Large intestine (tissue), 3 donors: ENCODE measurements around the gene USP12. TPM values are rescaled to one million over a fixed set of nuclear protein-coding genes. Genes with fewer than 3 reads are reported as not detected.
A peak's percentile ranks its signal among the peaks of the same experiment; 100 is the strongest.

Experiments
- DNase-seq, 2 donors: peaks; one replicate each; pipeline versions ENCODE4 v3.0.0 to v3.0.0-alpha.2; 2013
- H3K27ac ChIP-seq: one replicate; pipeline ENCODE4 v1.5.1; 2013; ENCODE audit warnings: low read length
- H3K27me3 ChIP-seq: 2 replicates; pipeline ENCODE4 v1.6.1; 2013; ENCODE audit warnings: low read length; ENCODE audit not compliant: control insufficient read depth, insufficient read depth
- H3K36me3 ChIP-seq: 2 replicates; pipeline ENCODE4 v1.6.1; 2013; ENCODE audit warnings: low read length; ENCODE audit not compliant: control insufficient read depth, insufficient read depth
- H3K4me1 ChIP-seq: one replicate; pipeline ENCODE4 v1.6.1; 2013; ENCODE audit warnings: low read length; ENCODE audit not compliant: control insufficient read depth, insufficient read depth
- H3K4me3 ChIP-seq: one replicate; pipeline ENCODE4 v1.5.1; 2013; ENCODE audit warnings: low read length
- H3K9me3 ChIP-seq: one replicate; pipeline ENCODE4 v1.6.1; 2013; ENCODE audit warnings: mild to moderate bottlenecking, low read depth, low read length, moderate library complexity; ENCODE audit not compliant: control insufficient read depth
- WGBS: methylation state at CpG from one replicate; pipeline ENCODE4 v1.1.5; 2013; ENCODE audit warnings: low lambda C conversion rate; ENCODE audit not compliant: insufficient coverage; 5-methylcytosine and 5-hydroxymethylcytosine counted together
- polyA plus RNA-seq: library from polyadenylated mRNA; unstranded; fragments of 120-200 nt; gene quantifications from one replicate; pipeline ENCODE4 v1.2.1, GENCODE V29; 2013

Gene USP12
- polyA plus RNA-seq, 1 donor: 52.7 TPM

- WGBS: no CpG with 5 or more reads among the region's 9 CpGs
- H3K27ac ChIP-seq: no peak overlapping the region
Observed at GRCh38 chr13:27039171-27039701, 132.4 kb downstream of the USP12 start.

GRCh38 chr13:27038323-27038722 lies 133.3 kb downstream of the USP12 start:
- DNase-seq: no peak
- Histone ChIP-seq H3K4me1 (no peaks in the 10 kb centered on the region), H3K27me3 (peaks cover 14% of the 10 kb centered on the region), H3K9me3 (no peaks in the 10 kb centered on the region), H3K36me3 (no peaks in the 10 kb centered on the region), H3K27ac (no peak overlapping the region), H3K4me3 (no peak overlapping the region)
- no CpG with 5 or more reads among the region's 5 CpGs for WGBS

More at GRCh38 chr13:27039171-27039701, 132.4 kb downstream of the USP12 start:
- Histone ChIP-seq H3K4me3 (no peak overlapping the region), H3K4me1 (no peaks in the 10 kb centered on the region), H3K36me3 (no peaks in the 10 kb centered on the region), H3K27me3 (peaks cover 14% of the 10 kb centered on the region), H3K9me3 (no peaks in the 10 kb centered on the region)
- no peak for DNase-seq

- no CpG with 5 or more reads among the region's 5 CpGs for WGBS
Observed at GRCh38 chr13:27037571-27037970, 134.0 kb downstream of the USP12 start.

GRCh38 chr13:27037171-27037570 lies 134.4 kb downstream of the USP12 start:
- Histone ChIP-seq H3K27ac (no peak overlapping the region), H3K36me3 (no peaks in the 10 kb centered on the region), H3K4me3 (no peak overlapping the region), H3K27me3 (peaks cover 14% of the 10 kb centered on the region), H3K9me3 (no peaks in the 10 kb centered on the region), H3K4me1 (no peaks in the 10 kb centered on the region)
- 60% methylated on average over 1 of the region's 4 CpGs for WGBS
- no peak for DNase-seq

More at GRCh38 chr13:27037571-27037970, 134.0 kb downstream of the USP12 start:
- DNase-seq: no peak
- H3K4me1 ChIP-seq: no peaks in the 10 kb centered on the region
- H3K27ac ChIP-seq: no peak overlapping the region
- no peak overlapping the region for H3K4me3 ChIP-seq
- H3K9me3 ChIP-seq: no peaks in the 10 kb centered on the region
- H3K36me3 ChIP-seq: no peaks in the 10 kb centered on the region
- peaks cover 14% of the 10 kb centered on the region for H3K27me3 ChIP-seq

GRCh38 chr13:27036236-27036981 lies 135.2 kb downstream of the USP12 start:
- Histone ChIP-seq H3K9me3 (no peaks in the 10 kb centered on the region), H3K36me3 (no peaks in the 10 kb centered on the region), H3K27me3 (peaks cover 14% of the 10 kb centered on the region), H3K27ac (no peak overlapping the region), H3K4me3 (no peak overlapping the region), H3K4me1 (no peaks in the 10 kb centered on the region)
- DNase-seq: no peak
- WGBS: no CpG with 5 or more reads among the region's 8 CpGs

GRCh38 chr13:27035892-27036235 lies 135.7 kb downstream of the USP12 start:
- H3K27ac ChIP-seq: no peak overlapping the region
- no peaks in the 10 kb centered on the region for H3K36me3 ChIP-seq
- H3K9me3 ChIP-seq: no peaks in the 10 kb centered on the region
- DNase-seq: no peak
- no peaks in the 10 kb centered on the region for H3K4me1 ChIP-seq
- no peak overlapping the region for H3K4me3 ChIP-seq
- peaks cover 14% of the 10 kb centered on the region for H3K27me3 ChIP-seq
- no CpG with 5 or more reads among the region's 11 CpGs for WGBS

GRCh38 chr13:27034678-27035111 lies 136.9 kb downstream of the USP12 start:
- no peaks in the 10 kb centered on the region for H3K4me1 ChIP-seq
- 39% methylated on average over 5 of the region's 18 CpGs for WGBS
- no peaks in the 10 kb centered on the region for H3K36me3 ChIP-seq
- no peaks in the 10 kb centered on the region for H3K9me3 ChIP-seq
- DNase-seq: peak in 1 of 2 donors; percentile 20
- H3K27ac ChIP-seq: no peak overlapping the region
- peak overlapping the region; percentile 4 for H3K4me3 ChIP-seq
- H3K27me3 ChIP-seq: peaks cover 14% of the 10 kb centered on the region

GRCh38 chr13:27028683-27029480 lies 142.7 kb downstream of the USP12 start:
- Histone ChIP-seq H3K4me3 (no peak overlapping the region), H3K9me3 (no peaks in the 10 kb centered on the region), H3K36me3 (no peaks in the 10 kb centered on the region), H3K4me1 (no peaks in the 10 kb centered on the region), H3K27ac (no peak overlapping the region), H3K27me3 (no peaks in the 10 kb centered on the region)
- no peak for DNase-seq
- WGBS: 86% methylated on average over 3 of the region's 8 CpGs

- H3K9me3 ChIP-seq: no peaks in the 10 kb centered on the region
- H3K4me1 ChIP-seq: no peaks in the 10 kb centered on the region
- no peak overlapping the region for H3K4me3 ChIP-seq
- no peaks in the 10 kb centered on the region for H3K36me3 ChIP-seq
- DNase-seq: no peak
- WGBS: no CpG with 5 or more reads among the region's 3 CpGs
- H3K27me3 ChIP-seq: no peaks in the 10 kb centered on the region
- H3K27ac ChIP-seq: no peak overlapping the region
Observed at GRCh38 chr13:27027086-27027667, 144.4 kb downstream of the USP12 start.

- no peak for DNase-seq
- Histone ChIP-seq H3K36me3 (no peaks in the 10 kb centered on the region), H3K9me3 (no peaks in the 10 kb centered on the region), H3K27me3 (no peaks in the 10 kb centered on the region), H3K27ac (no peak overlapping the region), H3K4me3 (no peak overlapping the region), H3K4me1 (no peaks in the 10 kb centered on the region)
- WGBS: no CpG with 5 or more reads among the region's 6 CpGs
Observed at GRCh38 chr13:27026396-27026795, 145.2 kb downstream of the USP12 start.
